Activated T-cell treated with anti-CD3 and anti-CD28 coated beads, Interleukin-2, amount 50 U/mL, for 4 hours (primary cell): ENCODE measurements around the gene EXTL1. TPM values are rescaled to one million over a fixed set of nuclear protein-coding genes. Genes with fewer than 3 reads are reported as not detected.

Source experiments
- ATAC-seq, 2 donors: fragments of 200-7000 bp; cut with Tn5 transposase; one replicate each; pipeline ENCODE4 v1.10.0; 2021
- DNase-seq: peaks from one replicate; pipeline ENCODE4 v3.0.0-alpha.2; 2020
- H3K27me3 Mint-ChIP-seq: one replicate; pipeline ENCODE4 v1.8.0; 2021; ENCODE audit warnings: low read depth, mixed read lengths
- H3K36me3 Mint-ChIP-seq: one replicate; pipeline ENCODE4 v1.8.0; 2022; ENCODE audit warnings: mixed read lengths; ENCODE audit not compliant: insufficient read depth
- H3K4me1 Mint-ChIP-seq: one replicate; pipeline ENCODE4 v1.8.0; 2021; ENCODE audit warnings: low read depth, mixed read lengths
- H3K4me3 Mint-ChIP-seq: one replicate; pipeline ENCODE4 v1.8.0; 2021; ENCODE audit warnings: mild to moderate bottlenecking, moderate library complexity, mixed read lengths
- H3K9me3 Mint-ChIP-seq: one replicate; pipeline ENCODE4 v1.8.0; 2021; ENCODE audit warnings: mixed read lengths
- total RNA-seq, 3 donors: library from RNA; stranded (reverse); gene quantifications; one replicate each; pipeline ENCODE4 v1.2.1, GENCODE V29; 2021

EXTL1 gene
- total RNA-seq, 3 donors from 2014 or later, result not detected

DNA sequence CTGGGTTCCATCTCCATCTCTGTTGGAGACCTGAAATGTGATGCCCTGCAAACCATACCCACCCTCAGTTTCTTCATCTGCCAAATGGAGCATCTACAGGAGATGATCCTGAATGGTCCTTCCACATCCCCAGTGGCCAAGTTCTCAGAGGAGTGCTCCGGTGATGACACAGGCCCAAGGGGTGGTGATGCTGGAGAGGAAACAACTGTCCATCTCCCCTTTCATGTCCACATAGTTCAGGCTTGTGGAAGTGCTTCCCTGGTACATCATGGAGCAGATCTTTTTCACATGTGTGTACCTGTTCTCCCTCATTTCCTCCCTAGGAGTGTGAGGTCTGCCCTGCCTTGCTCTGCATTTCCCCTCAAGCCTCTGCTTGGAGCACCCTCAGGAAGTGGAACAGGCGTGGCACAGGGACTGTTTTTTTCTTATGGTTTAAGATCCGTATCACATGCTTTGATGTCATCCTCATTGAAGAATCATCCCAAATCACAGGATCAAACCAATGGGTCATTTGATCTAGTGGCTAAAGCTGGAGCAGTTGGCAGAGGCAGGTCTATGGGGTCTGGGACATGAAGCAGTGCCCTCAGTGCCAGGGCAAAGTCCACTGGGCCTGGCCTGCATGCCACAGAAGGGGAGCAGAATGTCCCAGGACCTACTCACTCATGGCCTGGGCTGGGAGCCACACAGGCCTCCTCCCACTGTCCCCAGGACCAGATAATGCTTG, 54.0 kb downstream of the EXTL1 start:
- no peak for DNase-seq
- peaks cover 20% of the 10 kb centered on the region for H3K27me3 Mint-ChIP-seq

DNA sequence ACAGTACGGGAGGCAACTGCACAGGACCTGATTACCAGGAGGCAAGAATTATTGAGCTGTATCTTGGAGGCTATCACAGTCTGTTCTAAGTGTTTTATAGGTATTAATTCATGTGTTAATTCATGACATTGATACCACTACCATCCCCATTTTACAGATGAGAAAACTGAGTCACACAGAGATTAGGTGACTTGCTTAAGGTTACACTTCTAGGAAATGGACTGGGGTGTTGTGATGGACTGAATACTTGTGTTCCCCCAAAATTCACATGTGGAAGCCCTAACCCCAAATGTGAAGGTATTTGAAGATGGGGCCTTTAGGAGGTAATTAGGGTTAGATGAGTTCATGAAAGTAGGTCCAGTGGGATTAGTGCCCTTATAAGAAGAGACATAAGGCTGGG, 55.9 kb downstream of the EXTL1 start:
- no peak for ATAC-seq
- Mint-ChIP-seq H3K9me3 (no peaks in the 10 kb centered on the region), H3K4me3 (no peak overlapping the region), H3K36me3 (no peaks in the 10 kb centered on the region), H3K4me1 (peaks cover 10% of the 10 kb centered on the region), H3K27me3 (peaks cover 14% of the 10 kb centered on the region)
- DNase-seq, result no peak

More for the DNA sequence above, 54.0 kb downstream of the EXTL1 start:
- H3K4me3 Mint-ChIP-seq, result no peak overlapping the region
- ATAC-seq, result no peak
- H3K4me1 Mint-ChIP-seq, result peaks cover 10% of the 10 kb centered on the region
- no peaks in the 10 kb centered on the region for H3K9me3 Mint-ChIP-seq
- H3K36me3 Mint-ChIP-seq, result no peaks in the 10 kb centered on the region

DNA sequence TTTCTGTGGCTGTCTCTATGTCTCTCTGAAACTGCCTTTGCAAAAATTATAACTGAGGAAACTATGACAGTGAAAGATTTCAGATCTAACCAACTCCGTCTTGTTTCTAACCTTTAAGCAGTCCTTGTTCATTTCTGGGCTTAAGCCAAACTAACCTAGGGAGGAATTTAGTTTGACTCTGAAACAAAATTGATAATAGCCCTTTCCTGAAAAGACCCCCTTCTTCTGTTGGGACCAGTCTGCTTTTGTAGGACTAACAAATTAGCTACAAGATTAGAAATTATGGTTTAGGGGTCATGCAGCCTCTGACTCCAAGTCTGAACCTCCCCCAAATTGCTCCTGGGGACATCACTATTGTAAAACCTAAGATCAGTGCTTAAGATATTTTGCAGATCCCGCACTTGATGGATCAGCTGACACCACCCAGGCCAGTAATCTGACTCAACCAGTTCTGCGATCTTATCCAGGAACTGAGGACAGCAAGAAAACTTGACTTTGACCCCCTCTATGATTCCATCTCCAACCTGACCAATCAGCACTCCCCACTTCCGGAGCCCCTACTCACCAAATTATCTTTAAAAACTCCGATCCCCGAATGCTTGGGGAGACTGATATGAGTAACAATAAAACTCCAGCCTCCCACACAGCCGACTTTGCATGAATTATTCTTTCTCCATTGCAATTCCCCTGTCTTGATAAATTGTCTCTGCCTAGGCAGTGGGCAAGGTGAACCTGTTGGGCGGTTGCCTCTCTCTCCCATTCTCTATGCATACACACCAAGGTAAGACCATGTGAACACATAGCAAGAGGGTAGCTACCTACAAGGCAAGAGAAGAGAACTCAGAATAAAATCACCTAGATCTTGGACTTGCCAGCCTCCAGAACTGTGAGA, 57.0 kb downstream of the EXTL1 start:
- Mint-ChIP-seq H3K4me3 (no peak overlapping the region), H3K27me3 (peaks cover 14% of the 10 kb centered on the region), H3K36me3 (no peaks in the 10 kb centered on the region), H3K9me3 (no peaks in the 10 kb centered on the region), H3K4me1 (peaks cover 10% of the 10 kb centered on the region)
- DNase-seq (no peak), ATAC-seq (no peak)

DNA sequence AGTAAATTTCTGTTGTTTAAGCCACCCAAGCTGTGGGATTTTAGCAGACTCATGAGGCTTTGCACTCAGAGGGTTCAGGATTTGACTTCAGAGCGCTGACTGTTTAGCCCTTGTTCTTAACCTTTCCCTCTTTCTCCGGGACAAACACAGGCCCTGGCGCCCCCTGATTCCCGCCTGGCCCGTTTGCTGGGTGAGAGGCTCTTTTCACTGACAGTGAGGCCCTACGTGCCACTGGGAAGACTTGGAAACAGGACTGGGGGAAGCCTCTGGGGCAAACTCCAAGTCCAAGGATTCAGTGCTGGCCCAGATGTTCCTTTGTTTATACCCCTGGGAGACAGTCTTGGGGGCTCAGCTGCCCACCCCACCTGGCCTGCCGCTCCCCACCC, 57.6 kb downstream of the EXTL1 start:
- Mint-ChIP-seq H3K9me3 (no peaks in the 10 kb centered on the region), H3K4me3 (no peak overlapping the region), H3K4me1 (peaks cover 10% of the 10 kb centered on the region), H3K36me3 (no peaks in the 10 kb centered on the region), H3K27me3 (peaks cover 15% of the 10 kb centered on the region)
- ATAC-seq (no peak), DNase-seq (no peak)

DNA sequence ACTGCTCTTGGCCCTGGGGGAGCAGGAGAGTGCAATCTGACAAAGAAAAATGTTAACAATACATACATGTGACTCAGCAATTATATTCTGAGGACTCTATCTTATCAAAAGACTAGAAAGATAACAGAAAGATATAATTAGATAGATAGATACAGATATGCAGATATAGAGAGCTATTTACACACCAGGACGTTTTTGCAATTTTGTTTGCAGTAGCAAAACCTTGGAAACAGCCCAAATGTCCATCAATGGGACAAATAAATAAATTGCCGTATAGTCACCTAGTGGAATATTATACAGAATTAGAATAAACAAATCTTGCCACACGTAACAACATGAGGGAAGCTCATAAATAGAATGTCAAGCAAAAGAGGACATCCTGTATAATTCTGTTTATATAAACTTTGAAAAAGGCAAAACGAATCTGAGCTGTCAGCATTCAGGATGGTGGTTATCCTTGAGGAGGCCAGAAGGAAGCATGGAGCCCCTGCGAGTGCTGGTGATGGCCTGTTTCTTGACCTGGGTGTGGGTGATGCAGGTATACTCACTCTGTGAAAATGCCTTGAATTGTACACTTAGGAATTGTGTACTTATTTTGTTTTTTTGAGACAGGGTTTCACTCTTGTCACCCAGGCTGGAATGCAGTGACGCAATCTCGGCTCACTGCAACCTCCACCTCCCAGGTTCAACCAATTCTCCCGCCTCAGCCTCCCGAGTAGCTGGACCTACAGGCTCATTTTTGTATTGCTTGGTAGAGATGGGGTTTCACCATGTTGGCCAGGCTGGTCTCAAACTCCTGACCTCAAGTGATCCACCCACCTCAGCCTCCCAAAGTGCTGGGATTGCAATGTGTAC, 58.6 kb downstream of the EXTL1 start:
- no peaks in the 10 kb centered on the region for H3K9me3 Mint-ChIP-seq
- H3K27me3 Mint-ChIP-seq, result peaks cover 19% of the 10 kb centered on the region
- no peak overlapping the region for H3K4me3 Mint-ChIP-seq
- ATAC-seq (no peak), DNase-seq (no peak)
- peaks cover 9% of the 10 kb centered on the region for H3K4me1 Mint-ChIP-seq
- H3K36me3 Mint-ChIP-seq, result no peaks in the 10 kb centered on the region

DNA sequence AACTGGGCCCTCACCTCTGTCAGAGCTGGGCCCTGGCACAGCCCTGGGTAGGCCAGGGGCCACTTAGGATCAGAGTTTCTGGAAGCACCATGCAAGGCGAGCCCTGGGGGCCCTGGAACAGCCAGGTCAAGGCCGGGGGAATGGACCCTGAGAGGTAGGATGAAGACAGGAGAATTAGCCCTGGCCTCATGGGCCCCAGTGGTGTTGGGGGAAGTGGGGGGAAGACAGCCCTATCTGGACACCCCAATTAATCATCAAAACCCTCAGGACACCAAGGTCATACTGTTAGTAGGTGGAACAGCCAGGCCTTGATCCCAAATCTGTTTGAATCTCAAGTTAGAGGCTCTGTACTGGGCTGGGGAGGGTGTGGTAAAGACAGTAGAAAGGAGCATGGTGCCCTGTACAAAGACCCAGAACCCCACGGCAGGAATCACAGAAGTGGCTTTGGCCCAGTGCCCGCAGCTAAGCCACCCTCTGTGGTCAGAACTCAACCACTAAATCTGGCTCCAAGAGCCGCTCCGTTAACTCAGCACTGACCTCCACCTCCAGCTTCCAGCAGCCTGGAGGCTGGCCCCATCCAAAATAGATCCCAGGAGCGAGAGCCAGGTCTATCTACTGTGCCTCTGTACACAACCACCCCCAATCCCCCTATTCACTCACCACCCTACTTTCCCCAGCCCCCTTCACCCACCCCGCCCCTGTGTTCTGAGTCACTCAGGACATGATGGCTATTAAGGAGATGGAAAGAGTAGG, 59.9 kb downstream of the EXTL1 start:
- Mint-ChIP-seq H3K4me3 (no peak overlapping the region), H3K4me1 (no peaks in the 10 kb centered on the region), H3K36me3 (no peaks in the 10 kb centered on the region), H3K27me3 (peaks cover 25% of the 10 kb centered on the region), H3K9me3 (no peaks in the 10 kb centered on the region)
- DNase-seq (no peak), ATAC-seq (no peak)

DNA sequence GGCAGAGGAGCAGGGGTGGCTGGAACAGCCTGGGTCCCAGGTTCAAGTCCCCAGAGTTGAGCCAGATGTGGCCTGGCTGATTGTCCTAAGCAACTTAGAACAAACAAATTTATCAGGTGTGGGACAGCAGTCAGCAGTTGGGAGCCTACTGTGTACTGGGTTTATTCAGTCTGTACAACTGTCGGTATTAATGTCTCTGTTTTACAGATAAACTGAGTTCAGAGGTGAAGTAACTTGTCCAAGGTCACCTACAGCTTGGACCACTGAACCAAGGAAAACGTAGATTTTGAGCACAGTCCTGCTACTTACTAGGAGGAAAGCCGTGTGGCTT, 60.4 kb downstream of the EXTL1 start:
- no peaks in the 10 kb centered on the region for H3K4me1 Mint-ChIP-seq
- H3K36me3 Mint-ChIP-seq, result no peaks in the 10 kb centered on the region
- no peak for ATAC-seq
- H3K27me3 Mint-ChIP-seq, result peaks cover 22% of the 10 kb centered on the region
- H3K9me3 Mint-ChIP-seq, result no peaks in the 10 kb centered on the region
- DNase-seq, result no peak
- no peak overlapping the region for H3K4me3 Mint-ChIP-seq

DNA sequence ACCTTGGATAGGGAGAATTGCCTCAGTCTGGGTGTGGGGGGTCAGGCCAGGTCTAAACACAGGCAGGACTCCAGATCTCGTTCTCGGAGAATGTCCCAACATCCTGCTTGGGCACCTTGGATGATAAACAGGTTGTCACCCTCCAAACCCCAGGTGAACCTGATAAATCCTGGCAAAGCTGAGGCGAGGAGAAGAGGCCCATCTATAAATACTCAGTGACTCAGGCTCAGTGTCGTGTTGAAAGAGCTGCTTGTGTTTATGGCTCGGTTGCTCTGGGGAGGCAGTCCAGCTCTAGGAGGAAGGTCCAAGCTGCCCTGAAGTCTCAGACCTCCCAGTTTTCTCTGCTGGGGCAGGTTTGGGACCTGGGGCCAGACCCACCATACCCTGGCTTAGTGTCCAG, 61.6 kb downstream of the EXTL1 start:
- H3K4me3 Mint-ChIP-seq, result no peak overlapping the region
- DNase-seq (no peak), ATAC-seq (no peak)
- H3K4me1 Mint-ChIP-seq, result no peaks in the 10 kb centered on the region
- peaks cover 21% of the 10 kb centered on the region for H3K27me3 Mint-ChIP-seq
- no peaks in the 10 kb centered on the region for H3K9me3 Mint-ChIP-seq
- no peaks in the 10 kb centered on the region for H3K36me3 Mint-ChIP-seq

DNA sequence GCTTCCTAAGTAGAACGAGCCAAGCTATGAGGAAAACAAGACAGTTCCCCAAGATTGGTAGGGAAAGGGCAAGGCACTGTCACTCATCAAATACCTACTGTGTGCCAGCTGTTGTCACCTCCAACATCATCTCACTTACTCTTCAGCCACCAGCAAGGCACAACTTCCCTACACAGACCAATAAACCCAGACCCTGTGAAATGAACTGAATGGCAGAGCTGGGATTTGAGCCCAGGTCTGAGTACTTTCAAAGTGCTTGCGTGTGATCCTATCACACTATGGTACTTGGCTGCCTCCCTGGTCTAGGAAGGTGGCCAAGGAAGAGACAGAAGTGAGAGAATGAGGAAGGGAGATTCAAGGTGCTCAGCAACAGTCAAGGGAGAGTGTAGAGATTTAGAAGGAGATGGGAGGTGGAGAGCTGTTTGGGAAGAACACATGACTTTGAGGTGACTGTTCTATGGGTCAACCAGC, 62.6 kb downstream of the EXTL1 start:
- peaks cover 23% of the 10 kb centered on the region for H3K27me3 Mint-ChIP-seq
- H3K9me3 Mint-ChIP-seq, result no peaks in the 10 kb centered on the region
- DNase-seq, result no peak
- ATAC-seq, result no peak
- no peaks in the 10 kb centered on the region for H3K4me1 Mint-ChIP-seq
- H3K4me3 Mint-ChIP-seq, result no peak overlapping the region
- H3K36me3 Mint-ChIP-seq, result no peaks in the 10 kb centered on the region

DNA sequence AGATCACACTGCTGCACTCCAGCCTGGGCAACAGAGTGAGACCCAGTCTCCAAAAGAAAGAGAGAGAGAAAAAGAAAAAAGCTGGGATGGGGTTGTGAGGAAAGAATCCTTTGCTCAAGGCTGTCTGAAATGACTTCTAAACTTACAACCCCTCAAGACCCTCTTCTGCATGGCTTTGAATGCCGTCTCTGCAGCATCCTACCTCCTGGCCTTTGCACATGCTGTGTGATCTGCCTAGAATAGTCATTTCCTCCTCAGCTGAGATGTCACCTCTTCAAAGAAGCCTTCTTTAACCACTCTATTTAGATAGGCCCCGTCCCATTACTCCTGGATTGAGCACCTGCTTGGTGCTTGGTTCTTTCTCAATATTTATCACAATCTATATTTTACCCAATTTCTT, 63.3 kb downstream of the EXTL1 start:
- ATAC-seq (no peak), DNase-seq (no peak)
- H3K9me3 Mint-ChIP-seq, result no peaks in the 10 kb centered on the region
- no peaks in the 10 kb centered on the region for H3K36me3 Mint-ChIP-seq
- no peak overlapping the region for H3K4me3 Mint-ChIP-seq
- no peaks in the 10 kb centered on the region for H3K4me1 Mint-ChIP-seq
- H3K27me3 Mint-ChIP-seq, result peaks cover 26% of the 10 kb centered on the region

Other genes with a start within 250 kb of the EXTL1 start
- 10 to 100 TPM; 18.9 to 23.8 (median 22.2) TPM for gene SELENON, start 221.6 kb upstream of the EXTL1 start, total RNA-seq
- gene MTFR1L, start 201.8 kb upstream of the EXTL1 start, total RNA-seq, result 10 to 100 TPM; 27.7 to 37.4 (median 35.5) TPM
- 1 to 10 TPM; 4.1 to 4.6 (median 4.5) TPM for gene AUNIP, start 162.3 kb upstream of the EXTL1 start, total RNA-seq
- 1 to 10 TPM; 4.5 to 7.5 (median 5.4) TPM for gene PAQR7, start 146.1 kb upstream of the EXTL1 start, total RNA-seq
- 10 to 100 TPM; 68.0 to 94.8 (median 80.0) TPM for gene STMN1, start 115.4 kb upstream of the EXTL1 start, total RNA-seq
- gene PAFAH2, start 23.7 kb upstream of the EXTL1 start, total RNA-seq, result 10 to 100 TPM in 1 of 3 donors, 1 to 10 TPM in 2; 7.1 to 10.4 (median 8.3) TPM
- not detected for gene SLC30A2, start 24.3 kb downstream of the EXTL1 start, total RNA-seq
- gene TRIM63, start 45.9 kb downstream of the EXTL1 start, total RNA-seq, result not detected
- 10 to 100 TPM in 2 of 3 donors, 1 to 10 TPM in 1; 9.6 to 13.5 (median 12.2) TPM for gene PDIK1L, start 90.0 kb downstream of the EXTL1 start, total RNA-seq
- gene FAM110D, start 137.3 kb downstream of the EXTL1 start, total RNA-seq, result not detected
- gene C1orf232, start 147.2 kb downstream of the EXTL1 start, total RNA-seq, result not detected
- 100 to 1,000 TPM; 121 to 151 (median 139) TPM for gene ZNF593, start 148.1 kb downstream of the EXTL1 start, total RNA-seq
- gene ZNF593OS, start 150.1 kb downstream of the EXTL1 start, total RNA-seq, result not detected
- gene CNKSR1, start 155.7 kb downstream of the EXTL1 start, total RNA-seq, result 1 to 10 TPM; 4.3 to 6.1 (median 5.1) TPM
- gene CATSPER4, start 168.8 kb downstream of the EXTL1 start, total RNA-seq, result not detected
- gene CEP85, start 212.4 kb downstream of the EXTL1 start, total RNA-seq, result 10 to 100 TPM; 25.5 to 28.7 (median 25.7) TPM